HG03521 (cell line): ENCODE results near the gene MARCHF11.
A peak's percentile ranks its signal among the peaks of the same experiment; 100 is the strongest.

Experiments used
- ATAC-seq: cut with Tn5 transposase; IDR thresholded peaks from one replicate; pipeline ENCODE4 v1.9.1; 2021; ENCODE audit warnings: mild to moderate bottlenecking, moderate library complexity; ENCODE audit not compliant: unreplicated experiment

The MARCHF11 gene, protein sequence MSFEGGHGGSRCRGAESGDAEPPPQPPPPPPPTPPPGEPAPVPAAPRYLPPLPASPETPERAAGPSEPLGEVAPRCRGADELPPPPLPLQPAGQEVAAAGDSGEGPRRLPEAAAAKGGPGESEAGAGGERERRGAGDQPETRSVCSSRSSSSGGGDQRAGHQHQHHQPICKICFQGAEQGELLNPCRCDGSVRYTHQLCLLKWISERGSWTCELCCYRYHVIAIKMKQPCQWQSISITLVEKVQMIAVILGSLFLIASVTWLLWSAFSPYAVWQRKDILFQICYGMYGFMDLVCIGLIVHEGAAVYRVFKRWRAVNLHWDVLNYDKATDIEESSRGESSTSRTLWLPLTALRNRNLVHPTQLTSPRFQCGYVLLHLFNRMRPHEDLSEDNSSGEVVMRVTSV

DNA sequence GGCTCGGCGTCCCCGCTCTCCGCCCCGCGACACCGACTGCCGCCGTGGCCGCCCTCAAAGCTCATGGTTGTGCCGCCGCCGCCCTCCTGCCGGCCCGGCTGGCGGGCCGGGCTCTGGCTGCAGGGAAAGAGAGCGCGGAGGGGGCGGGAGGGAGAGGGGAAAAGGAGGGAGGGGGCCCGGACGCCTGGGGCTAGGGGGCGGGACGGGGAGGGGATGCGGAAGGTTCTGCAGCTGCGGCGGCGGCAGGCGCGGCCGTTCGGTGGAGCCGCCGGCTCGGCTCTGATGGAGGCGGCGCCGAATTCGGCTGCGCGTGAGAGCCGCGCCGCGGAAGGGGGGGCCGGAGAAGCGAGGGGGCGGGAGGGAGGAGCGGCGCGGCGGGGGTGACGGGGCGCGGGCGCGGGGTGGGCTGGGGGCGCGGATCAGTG lies at the start of gene MARCHF11:
Gene MARCHF11 (minus strand): TSS at position 281 of the 425 bp plus-strand sequence. CDS start 216 bp downstream, at position 65.
- no peak for ATAC-seq

DNA sequence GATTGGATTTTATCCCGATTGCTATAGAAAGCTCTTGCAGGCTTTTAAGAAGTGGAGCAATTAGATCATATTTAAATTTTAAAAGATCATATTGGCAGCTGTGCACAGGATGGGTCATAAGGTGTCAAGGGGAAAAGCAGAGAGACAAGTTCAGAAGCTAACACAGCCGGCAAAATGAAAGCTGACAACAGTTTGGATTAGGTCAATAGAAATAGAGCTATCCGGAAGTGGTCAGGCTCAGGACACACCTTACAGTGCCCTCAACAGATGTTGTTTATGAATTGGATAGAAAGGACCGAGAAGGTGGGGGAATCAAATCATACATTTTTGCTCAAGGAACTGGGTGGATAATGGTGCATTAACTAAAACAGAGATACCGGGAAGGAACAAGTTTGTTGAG lies 46.3 kb upstream of the MARCHF11 start:
- ATAC-seq = no peak

DNA sequence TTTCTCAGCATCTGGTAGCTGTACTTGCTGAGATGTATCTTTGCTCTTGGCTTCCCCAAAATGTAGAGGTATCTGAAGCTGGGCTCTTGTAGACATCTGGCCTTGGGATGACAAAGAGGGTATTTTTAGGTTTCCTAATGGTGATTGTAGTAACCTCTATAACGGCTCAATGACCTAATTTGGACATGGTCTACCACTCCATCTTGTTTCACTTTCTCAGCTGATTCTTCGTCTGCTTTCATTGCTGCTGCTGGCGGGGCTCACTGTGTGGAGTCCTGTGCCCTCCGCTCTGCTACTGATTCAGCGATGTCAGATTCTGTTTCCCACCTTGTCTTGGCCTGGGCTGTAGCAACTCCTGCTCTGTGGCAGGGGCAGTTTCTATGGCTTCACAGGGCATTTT lies 12.7 kb upstream of the MARCHF11 start:
- ATAC-seq = no peak

DNA sequence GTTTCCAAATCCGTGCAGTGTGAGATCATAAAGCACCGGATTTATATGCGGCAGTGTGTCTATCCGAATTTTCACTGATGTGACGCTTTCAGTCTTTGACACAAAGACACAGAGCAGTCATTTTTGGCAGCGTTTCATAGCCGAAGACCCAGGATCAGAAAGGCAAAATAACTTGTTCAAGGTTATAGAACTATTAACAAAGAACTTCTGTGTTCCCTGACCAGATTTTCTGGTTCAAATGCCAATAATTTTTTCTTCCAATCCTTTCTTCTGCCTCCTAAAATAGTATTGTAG lies 1.1 kb upstream of the MARCHF11 start:
- no peak for ATAC-seq

DNA sequence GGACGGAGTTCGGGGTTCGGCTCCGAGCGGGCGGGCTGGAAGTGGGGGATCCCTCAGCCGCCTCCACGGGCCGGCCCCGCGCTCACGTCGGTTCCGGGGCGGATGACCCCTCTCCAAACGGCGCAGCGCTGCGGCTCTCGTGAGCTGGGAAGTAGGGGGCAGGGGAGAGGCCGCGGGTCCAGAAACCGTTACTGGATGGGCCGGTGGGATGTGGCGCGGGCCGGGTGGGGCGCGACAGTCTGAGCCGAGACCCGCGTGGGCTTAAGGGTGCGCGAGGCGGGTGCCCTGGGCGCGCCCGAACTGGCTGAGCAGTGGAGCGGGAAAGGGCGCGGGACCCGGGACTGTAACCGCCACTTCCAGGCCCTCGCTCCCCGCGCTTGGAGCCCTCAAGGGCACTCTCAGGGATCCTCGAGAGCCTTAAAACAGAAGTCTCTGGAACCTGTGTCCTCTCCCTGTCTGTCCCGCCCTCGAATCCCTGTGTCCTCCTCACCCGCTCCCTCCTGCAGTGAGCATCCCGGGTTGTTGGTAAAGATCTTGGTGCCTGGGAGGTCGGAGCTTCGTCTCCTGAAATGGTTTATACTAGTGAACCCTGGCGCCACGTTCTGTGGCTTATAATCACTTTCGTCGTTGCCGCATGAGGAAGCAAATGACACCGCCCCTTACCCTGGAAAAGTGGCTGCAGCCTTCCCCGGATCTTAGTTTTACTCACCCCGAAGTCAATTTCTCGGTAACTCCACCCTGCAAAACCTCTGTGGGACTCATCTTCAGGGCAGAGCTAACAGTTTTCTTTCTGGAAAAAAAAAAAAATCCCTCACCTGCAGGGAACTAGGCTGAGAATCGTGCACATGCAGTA lies 571 bp upstream of the MARCHF11 start:
- ATAC-seq = no peak

DNA sequence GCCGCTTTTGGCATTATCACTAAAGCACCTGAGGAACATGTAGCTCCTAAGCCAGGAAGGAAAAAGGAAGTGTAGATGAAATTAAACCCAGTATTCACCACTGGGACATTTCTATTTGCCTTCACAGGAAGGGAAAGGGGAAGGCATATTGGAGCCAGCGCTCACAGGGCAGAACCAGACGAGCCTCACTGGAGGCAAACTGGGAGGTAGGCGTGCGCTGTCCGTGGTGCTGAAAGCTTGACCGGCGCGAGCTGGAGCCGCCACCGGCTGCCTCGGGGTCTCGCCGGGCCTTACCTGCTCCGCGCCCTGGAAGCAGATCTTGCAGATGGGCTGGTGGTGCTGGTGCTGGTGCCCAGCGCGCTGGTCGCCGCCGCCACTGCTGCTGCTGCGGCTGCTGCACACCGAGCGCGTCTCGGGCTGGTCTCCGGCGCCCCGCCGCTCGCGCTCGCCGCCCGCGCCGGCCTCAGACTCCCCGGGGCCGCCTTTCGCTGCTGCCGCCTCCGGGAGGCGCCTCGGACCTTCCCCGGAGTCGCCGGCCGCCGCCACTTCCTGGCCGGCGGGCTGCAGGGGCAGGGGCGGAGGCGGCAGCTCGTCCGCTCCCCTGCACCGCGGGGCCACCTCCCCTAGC lies 732 bp downstream of the MARCHF11 start:
- ATAC-seq = no peak

DNA sequence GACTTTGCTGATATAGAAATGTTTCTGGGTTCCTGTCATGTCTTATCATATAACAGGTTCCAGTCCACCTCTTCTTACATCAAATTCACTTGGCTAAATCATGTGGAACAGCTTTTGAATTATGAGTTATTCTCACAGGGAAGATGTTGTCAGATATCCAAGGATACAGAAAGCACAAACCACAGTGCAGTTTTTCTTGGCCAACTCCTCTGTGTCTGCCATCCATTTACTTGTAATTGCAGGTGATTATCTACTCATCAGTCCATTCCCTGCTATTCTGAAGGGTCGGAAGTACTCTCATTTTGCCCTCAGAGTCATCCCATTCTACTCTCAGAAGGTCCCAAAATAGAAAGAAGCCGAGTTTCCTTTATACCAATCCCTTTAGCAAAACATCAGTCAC lies 10.0 kb downstream of the MARCHF11 start:
- ATAC-seq = no peak

DNA sequence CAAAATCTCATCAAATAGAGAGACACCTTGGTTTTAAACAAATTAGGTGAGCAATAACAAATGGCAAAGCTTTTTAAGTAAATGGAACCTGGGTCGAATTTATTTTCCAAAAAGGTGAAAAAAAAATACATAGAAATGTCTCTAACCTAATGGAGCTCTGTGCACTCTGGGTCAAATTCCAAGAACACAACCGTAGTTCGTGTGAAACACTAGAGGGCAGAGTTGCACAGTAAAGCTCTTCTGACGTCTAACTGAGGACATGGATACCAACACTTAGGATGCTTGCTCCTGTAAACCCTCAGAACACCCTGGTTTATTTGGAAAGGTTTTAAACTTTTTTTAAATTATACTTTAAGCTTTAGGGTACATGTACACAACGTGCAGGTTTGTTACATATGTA lies 18.9 kb downstream of the MARCHF11 start:
- peak; percentile 79 for ATAC-seq

DNA sequence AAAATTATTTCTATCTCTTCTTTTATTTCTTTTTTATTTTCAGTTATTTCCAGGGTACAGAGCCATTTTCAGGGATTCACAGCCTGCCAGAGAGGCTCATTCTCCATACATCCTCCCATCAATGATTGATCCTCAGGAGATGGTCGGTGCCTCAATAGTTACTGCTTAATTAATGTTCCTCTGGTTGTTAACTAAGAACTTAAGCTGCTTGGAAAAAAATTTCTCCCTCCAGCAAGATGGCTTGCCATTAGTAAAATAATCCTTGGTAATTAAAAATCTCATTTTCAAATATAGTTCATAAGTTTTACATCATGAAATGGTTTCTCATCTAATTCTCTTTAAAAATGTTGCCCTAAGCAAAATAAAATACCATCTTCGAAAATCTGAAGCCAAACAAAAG lies 20.0 kb downstream of the MARCHF11 start:
- ATAC-seq = no peak

DNA sequence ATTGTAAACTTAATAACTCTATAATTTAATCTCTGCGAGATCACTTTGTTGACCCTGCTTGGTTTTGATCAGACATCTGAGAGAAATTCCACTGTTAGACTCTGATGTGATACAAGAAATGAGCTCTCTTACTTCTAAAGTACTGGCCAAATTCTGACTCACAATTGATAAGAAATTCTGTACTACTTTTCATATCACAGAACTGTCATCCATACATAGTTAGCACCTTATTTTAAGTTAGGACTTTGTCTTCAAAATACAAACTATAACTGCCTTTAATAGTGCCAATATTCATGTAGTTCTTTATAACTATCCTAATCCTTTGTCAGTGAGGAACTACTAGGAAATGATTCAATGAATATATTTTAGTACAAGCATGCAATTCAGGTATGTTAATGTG lies 23.4 kb downstream of the MARCHF11 start:
- no peak for ATAC-seq

DNA sequence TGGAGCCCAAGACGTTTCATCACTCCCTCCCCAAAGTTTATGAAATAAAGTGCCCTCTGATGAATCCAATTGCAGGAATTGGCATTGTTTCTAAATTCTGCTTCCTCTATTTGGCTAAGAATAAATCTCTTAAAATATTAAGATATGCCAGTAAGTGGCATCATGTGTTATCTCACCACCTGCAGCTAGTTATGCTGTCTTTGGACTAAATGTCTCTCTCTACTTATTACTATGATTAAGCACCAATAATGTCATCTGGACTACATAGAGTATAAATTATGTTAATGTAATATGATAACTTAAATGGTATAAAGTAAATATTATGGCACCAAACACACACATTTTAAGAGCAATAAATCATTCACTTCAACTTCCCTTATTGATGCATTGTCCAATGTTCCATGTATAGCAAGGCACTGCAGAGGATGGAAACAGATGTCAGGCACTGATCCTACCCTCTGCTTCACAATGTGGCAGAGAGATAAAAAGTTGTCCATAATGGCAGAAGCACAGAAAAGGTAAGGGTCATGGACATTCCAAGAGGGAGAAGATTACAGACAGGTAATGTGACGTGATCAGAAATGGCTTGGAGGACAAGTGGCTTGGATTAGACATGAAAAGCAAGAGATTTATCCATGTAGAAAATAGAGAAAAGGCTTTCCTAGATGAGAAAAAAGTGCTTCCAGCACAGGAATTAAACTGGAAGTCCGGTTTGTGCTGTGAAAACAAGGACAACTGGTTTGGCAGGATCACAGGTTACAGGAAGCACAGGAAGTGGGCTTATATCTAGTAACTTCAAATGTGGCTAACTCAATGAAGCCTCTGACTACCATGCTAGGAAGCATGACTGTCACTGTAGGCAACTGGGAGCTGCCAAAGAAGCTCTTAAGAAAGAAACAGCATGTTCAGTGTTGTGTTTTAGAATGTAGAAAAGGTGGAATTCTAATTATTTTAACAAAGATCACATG lies 26.7 kb downstream of the MARCHF11 start:
- no peak for ATAC-seq

DNA sequence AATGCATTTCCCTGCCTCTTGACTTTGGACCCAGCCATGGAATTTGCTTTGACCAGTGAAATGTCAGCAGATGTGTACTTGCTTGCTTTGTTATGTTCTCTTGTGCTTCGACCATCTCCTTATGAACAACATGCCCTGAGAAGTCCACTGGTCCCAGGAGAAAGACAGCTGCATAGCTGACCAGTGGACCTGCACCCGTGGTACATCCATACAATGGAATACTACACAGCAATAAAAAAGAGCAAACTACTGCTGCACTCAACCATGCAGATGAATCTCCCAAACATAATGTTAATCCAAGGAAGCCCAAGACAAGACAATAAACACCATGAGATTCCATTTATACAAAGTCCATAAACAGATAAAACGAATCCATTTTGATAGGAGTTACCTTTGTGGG lies 30.0 kb downstream of the MARCHF11 start:
- no peak for ATAC-seq

DNA sequence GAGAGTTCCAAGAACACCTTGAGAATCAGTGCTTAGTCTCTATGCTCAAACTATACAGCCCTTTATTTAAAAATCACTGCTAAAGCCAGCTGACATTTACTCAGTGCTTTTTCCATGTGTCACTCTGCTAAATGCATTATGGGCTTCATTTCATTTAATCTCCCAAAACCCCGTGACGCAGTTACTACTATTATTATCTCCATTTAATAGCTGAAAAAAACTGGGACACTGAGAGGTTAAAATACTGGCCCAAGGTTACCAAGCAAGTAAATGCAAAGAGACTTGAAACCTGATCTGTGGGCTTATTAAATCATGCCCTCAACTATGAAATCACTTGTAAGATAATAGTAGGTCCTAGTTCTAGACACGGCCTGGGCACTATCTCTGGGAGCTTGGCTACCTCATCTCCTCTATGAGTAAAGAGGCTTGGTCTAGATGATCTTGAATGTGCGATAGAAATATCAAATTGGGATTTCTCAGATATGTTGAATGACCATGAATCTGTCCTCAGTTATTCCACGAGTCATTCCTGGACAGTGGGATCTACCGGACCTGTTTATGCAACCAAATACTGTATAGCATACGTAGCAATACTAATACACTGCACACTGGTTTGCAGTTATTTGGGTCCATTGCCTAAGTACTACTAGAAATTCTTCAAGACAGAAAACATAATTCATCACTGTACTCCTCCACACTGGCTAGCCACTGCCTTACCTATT lies 32.3 kb downstream of the MARCHF11 start:
- no peak for ATAC-seq

DNA sequence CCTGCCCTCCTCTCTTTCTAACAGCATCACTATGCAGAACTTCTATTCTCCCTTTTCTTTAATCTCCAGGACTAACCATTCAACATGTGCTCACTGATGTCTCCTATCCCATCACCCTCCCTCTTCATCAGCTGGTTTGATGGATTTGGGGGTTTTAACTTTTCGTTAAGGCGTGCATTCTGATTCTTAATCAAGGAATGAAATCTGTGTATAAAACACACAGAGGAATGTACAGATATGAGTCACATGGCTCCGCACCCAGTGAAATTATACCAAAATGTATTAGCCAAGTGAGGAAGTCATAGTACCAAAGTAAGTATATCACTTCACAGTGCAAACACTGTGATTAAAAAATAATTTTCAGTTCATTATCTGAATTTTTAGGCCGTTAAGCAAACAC lies 35.2 kb downstream of the MARCHF11 start:
- ATAC-seq = no peak

DNA sequence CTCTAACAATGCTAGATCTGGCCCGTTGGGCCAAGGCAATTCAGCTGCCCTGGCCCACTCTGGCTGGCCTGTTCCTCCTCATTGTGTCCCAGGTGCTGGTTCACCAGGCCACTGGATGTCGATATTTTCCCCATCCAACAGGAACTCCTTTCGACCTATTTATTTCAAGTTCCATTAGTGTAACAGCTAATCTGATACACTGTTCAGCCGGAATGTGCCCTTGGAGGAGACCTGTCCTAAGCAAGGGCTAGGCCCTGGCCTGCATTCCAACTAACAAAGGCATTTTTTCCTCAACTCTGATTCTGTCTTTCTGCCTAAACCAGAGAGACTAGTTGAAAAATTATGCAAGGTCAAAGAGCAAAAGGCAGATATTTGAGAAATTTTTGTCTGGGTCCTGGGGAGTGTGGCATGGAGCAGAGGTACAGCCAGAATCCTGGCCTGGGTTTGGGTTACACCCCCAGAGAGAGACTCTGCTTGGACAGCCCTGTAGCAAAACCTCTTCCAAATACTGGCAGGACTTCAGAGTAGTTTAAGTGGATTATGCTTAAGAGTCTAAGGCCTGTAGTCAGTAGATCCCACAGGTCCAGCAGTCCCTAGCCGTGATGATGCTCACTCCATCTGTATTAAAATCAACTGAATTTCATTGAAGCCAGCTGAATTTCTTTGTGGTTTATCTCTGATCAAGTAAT lies 36.1 kb downstream of the MARCHF11 start:
- ATAC-seq = no peak

DNA sequence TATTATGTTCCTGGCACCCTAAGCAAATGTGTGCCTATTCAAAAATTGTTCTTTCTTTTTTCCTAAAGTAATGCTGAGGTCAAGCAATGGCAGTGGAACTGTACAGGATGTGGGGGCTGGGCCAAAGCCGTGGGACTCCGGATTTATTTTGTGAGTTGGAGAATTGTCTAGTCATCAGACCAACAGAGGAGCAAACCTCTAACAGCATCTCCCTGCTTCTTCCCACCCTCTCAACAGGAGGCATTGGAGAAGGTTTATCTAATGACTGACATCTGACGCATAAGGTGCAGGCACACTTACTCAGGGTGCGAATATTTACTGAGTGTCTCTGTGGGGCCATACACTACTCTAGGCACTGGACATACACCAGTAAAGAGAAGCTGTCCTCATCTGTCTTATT lies 38.6 kb downstream of the MARCHF11 start:
- ATAC-seq = no peak

DNA sequence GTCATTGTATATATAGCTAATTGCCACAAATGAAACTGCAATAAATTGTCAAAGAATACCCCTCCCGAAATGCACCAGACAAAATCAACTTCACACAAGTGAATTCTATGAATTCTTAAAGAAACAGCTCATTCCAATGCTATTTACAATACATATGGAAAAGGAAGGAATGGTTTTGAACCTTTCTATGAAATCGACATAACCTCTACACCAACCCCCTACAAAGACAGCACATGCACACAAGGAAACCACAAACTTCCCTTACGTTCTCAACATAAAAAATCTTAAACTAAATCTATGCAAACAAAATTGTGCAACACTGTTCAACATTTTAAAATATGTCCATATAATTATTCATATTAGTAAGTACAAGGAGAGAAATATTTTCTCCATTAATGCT lies 39.2 kb downstream of the MARCHF11 start:
- ATAC-seq = no peak

DNA sequence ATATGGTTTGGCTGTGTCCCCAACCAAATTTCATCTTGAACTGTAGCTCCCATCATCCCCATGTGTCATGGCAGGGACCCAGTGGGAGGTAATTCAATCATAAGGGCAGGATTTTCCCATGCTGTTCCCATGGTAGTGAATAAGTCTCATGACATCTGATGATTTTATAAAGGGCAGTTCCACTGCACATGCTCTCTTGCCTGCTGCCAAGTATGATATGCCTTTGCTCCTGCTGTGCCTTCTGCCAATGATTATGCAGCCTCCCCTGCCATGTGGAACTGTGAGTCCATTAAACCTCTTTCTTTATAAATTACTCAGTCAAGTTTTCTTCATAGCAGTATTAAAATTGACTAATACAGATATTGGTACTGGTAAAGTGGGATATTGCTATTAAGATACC lies 42.4 kb downstream of the MARCHF11 start:
- ATAC-seq = no peak

DNA sequence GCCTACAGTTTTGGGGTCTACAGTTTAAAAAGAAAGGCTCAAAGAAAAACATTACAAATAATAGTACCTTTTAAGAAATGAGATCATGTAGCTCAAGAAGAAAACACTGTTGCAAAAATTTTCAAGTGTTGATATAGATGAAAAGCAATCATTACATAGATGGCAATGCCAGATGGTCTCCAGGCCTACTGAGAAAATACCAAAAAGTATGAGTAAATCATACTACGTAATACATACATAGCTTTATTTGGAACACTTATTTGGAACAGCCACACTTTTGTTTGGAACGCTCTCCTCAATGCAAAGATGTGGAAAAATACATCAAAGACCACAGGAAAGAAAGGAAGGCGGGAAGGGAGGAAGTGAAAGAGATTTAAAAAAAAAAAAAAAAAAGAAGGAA lies 44.1 kb downstream of the MARCHF11 start:
- ATAC-seq = no peak
